Activated T-cell treated with anti-CD3 and anti-CD28 coated beads for 24 hours (primary cell): ENCODE measurements around the gene PTPRN.
A peak's percentile ranks its signal among the peaks of the same experiment; 100 is the strongest.

ENCODE experiments used
- DNase-seq: peaks from one replicate; pipeline ENCODE4 v3.0.0-alpha.2; 2020; ENCODE audit warnings: low read depth

PTPRN gene

DNA sequence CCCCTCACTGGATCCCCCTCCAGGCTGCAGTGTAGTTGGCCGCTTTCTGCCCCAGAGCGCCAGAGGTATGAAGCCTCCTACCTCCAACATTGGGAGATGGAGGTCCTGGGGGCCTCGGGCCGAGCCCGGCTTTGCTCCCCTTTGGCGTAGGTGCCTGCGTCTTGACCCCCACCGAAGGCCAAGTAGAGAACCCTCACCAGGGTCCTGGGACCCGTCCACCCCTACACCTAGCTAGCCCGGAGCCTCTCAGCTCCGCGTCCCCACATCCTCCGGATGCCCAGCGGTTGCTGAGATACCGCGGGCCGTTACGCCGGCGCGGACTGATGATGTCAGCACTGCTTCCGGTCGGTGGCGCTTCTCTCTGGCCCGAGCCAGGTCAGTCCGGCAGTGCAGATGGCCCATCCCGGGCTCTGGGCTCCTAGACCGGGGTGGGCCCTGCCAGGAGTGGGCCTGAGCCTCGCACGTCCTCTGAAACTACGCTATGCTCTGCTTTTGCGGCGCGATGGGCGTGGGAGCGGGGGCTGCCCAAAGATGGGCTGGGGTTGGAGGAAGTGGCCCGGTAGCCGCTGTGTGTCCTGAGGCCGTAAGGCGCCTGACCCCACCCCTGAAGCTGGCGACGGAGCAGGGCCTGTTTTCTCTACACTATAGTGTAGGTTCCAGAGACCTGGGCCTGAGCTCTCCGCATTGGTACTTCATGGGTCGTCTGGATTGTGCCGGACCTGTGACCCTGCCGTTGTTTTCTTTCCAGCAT lies 63.9 kb downstream of the PTPRN start, which contains the start of the genes GLB1L and STK16:
Gene GLB1L (minus strand): TSS at position 297 of the 751 bp plus-strand sequence. CDS start 1,871 bp downstream, outside the sequence.
Gene STK16 (plus strand): TSS at position 332 of the 751 bp plus-strand sequence. CDS start 521 bp downstream, outside the sequence.
- peak; percentile 82 for DNase-seq

DNA sequence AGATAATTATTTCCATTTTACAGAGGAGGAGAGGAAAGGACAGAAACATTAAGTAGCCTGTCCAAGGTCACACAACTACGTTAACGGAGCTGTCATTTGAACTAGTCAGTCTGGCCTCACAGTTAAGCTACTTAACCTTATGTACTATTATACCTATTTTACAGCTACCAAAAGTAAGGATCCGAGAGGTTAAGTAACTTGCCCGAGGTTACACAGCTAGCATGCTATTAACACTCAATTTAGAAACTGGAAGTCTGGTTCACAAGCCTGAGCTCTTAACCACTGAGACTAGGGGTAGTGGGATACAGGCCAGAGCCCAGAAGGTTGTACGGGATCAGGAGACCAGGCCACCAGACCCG lies 64.4 kb downstream of the PTPRN start:
- no peak for DNase-seq

GRCh38 chr2:219243291-219243761 lies 65.9 kb downstream of the PTPRN start:
- DNase-seq: no peak
